GM12878 (cell line): ENCODE measurements around the gene TCF4. TPM values are rescaled to one million over a fixed set of nuclear protein-coding genes. Genes with fewer than 3 reads are reported as not detected.

Experiments
- ATAC-seq: fragments of 200-7000 bp; cut with Tn5 transposase; 3 replicates; pipeline ENCODE4 v1.9.1; 2020; ENCODE audit warnings: mild to moderate bottlenecking, moderate library complexity
- BruUV-seq: library from RNA; stranded (reverse); fragments of 400-500 nt; replicated peaks from 2 replicates; lab custom pipeline; 2021; lab: Mats Ljungman, UMichigan
- CTCF ChIA-PET: fragments of 300-600 bp; sonication (Branson Sonifier 250); formaldehyde crosslinking; extraction: SDS; loops from one replicate; lab custom pipeline; 2021; ENCODE audit warnings: inconsistent platforms; lab: Yijun Ruan, JAX
- POLR2A ChIA-PET: fragments of 350-600 bp; formaldehyde crosslinking; extraction: SDS; loops from one replicate; lab custom pipeline; 2021; ENCODE audit warnings: inconsistent platforms; lab: Charles Lee
- RAD21 ChIA-PET: fragments of 300-600 bp; sonication (Branson Sonifier 250); formaldehyde crosslinking; loops from one replicate; lab custom pipeline; 2023; ENCODE audit warnings: antibody characterized with exemption; ENCODE audit not compliant: unreplicated experiment; lab: Charles Lee
- SMC1A ChIA-PET: fragments of 300-600 bp; sonication (Branson Sonifier 250); formaldehyde crosslinking; loops from one replicate; lab custom pipeline; 2023; ENCODE audit not compliant: unreplicated experiment, uncharacterized antibody; lab: Charles Lee
- DNase-seq: peaks from one replicate; pipeline ENCODE4 v3.0.0-alpha.2; 2011; ENCODE audit warnings: low read depth, low spot score
- FAIRE-seq: peaks from 3 replicates; lab custom pipeline; 2011; peaks lifted over from hg19 to GRCh38; lab: Jason Lieb, UNC
- H2AFZ ChIP-seq: 2 replicates; pipeline ENCODE4 v1.6.0; 2011; ENCODE audit warnings: low read depth, low read length, control low read depth; ENCODE audit not compliant: control insufficient read depth
- H3K27ac ChIP-seq: 2 replicates; pipeline ENCODE4 v1.5.1; 2011; ENCODE audit warnings: control low read depth; ENCODE audit not compliant: control insufficient read depth, insufficient read depth
- H3K27me3 ChIP-seq, 2 experiments: replicated peaks in 1 of 2; 2 replicates each; pipeline versions ENCODE4 v1.6.0 to v1.6.1; 2011; ENCODE audit warnings: low read length in 1 of 2; ENCODE audit not compliant: control insufficient read depth in 2 of 2, insufficient read depth in 2 of 2
- H3K36me3 ChIP-seq, 2 experiments: 2 replicates each; pipeline ENCODE4 v1.5.1; 2011; ENCODE audit warnings: low read length in 1 of 2; ENCODE audit not compliant: control insufficient read depth in 2 of 2, insufficient read depth in 2 of 2
- H3K4me1 ChIP-seq: 2 replicates; pipeline ENCODE4 v1.6.1; 2011; ENCODE audit warnings: mild to moderate bottlenecking, low read length, moderate library complexity, mixed read lengths; ENCODE audit not compliant: control insufficient read depth, insufficient read depth
- H3K4me2 ChIP-seq: 2 replicates; pipeline ENCODE4 v1.6.0; 2011; ENCODE audit warnings: control low read depth; ENCODE audit not compliant: control insufficient read depth, insufficient read depth
- H3K4me3 ChIP-seq: fragments of 200-600 bp; sonication (generic); 2 replicates; pipeline ENCODE4 v1.5.1; 2016
- H3K79me2 ChIP-seq: 2 replicates; pipeline ENCODE4 v1.6.0; 2011; ENCODE audit warnings: low read length; ENCODE audit not compliant: control insufficient read depth, insufficient read depth
- H3K9ac ChIP-seq: 2 replicates; pipeline ENCODE4 v1.8.0; 2011; ENCODE audit warnings: low read length, control low read depth, mixed read lengths; ENCODE audit not compliant: control insufficient read depth, insufficient read depth
- H3K9me3 ChIP-seq: replicated peaks from 3 replicates; pipeline ENCODE4 v1.5.1; 2011; ENCODE audit warnings: mild to moderate bottlenecking, low read length; ENCODE audit not compliant: control insufficient read depth, insufficient read depth
- H4K20me1 ChIP-seq: 2 replicates; pipeline ENCODE4 v1.6.0; 2011; ENCODE audit not compliant: control insufficient read depth, insufficient read depth
- POU2F2 ChIP-seq: IDR thresholded peaks from 3 replicates; pipeline ENCODE4 v1.6.1; 2011; ENCODE audit warnings: low read depth, mild to moderate bottlenecking, low read length, borderline replicate concordance
- RAD21 ChIP-seq: IDR thresholded peaks from 2 replicates; pipeline ENCODE4 v1.6.1; 2011; ENCODE audit warnings: mild to moderate bottlenecking, low read depth, low read length, moderate library complexity; ENCODE audit not compliant: insufficient read depth
- SMC3 ChIP-seq: IDR thresholded peaks from 2 replicates; pipeline ENCODE4 v1.6.1; 2011; ENCODE audit warnings: low read length, improper control_type of control experiment, borderline replicate concordance
- SP1 ChIP-seq: IDR thresholded peaks from one replicate; pipeline ENCODE4 v1.6.1; 2011; ENCODE audit warnings: low read depth, low read length
- TCF7 ChIP-seq: IDR thresholded peaks from 2 replicates; pipeline ENCODE4 v1.6.1; 2014; ENCODE audit warnings: antibody characterized with exemption, borderline replicate concordance
- WGBS: methylation state at CpG from one replicate; pipeline ENCODE4 v1.1.6; 2016; ENCODE audit warnings: low lambda C conversion rate; ENCODE audit not compliant: insufficient replicate concordance, insufficient coverage; ENCODE audit errors: missing lambda C conversion rate; 5-methylcytosine and 5-hydroxymethylcytosine counted together
- in situ Hi-C: fragments of 300-500 bp; cut with MboI; formaldehyde crosslinking; loops from 9 replicates; pipeline ENCODE4 v1.14.3; 2018; ENCODE audit warnings: mixed read lengths
- intact Hi-C: fragments of 100-400 bp; cut with micrococcal nuclease; formaldehyde crosslinking; loops from one replicate; pipeline ENCODE4 v1.14.2; 2022; ENCODE audit not compliant: unreplicated experiment
- polyA plus RNA-seq, 11 experiments: library from polyadenylated mRNA; depleted of rRNA in 4 of 11; unstranded in 6 of 11; stranded (reverse) in 5 of 11; fragments of >200 nt; fragmentation: Nextera tagmentation in 4 of 11; fragmentation: Illumina TruSeq in 1 of 11; extraction: Ambion mirVana in 4 of 11; extraction: Trizol in 1 of 11; gene quantifications; 1 replicate in 1 of 11; 2 replicates in 10 of 11; pipeline versions ENCODE4 v1.2.1 to v1.2.3, GENCODE V29; 2011 to 2016; ENCODE audit warnings: inconsistent platforms in 2 of 11, missing spikeins in 2 of 11, low read depth in 1 of 11
- total RNA-seq, 4 experiments: library from RNA; depleted of rRNA in 3 of 4; stranded (reverse); fragments of >200 nt in 3 of 4; fragmentation: Illumina TruSeq in 1 of 4; extraction: Trizol in 1 of 4; gene quantifications; 2 replicates each; pipeline versions ENCODE4 v1.2.1 to v1.2.3, GENCODE V29; 2013 to 2021
- TF ChIP-seq, protein P1 (sequence below), 3 experiments: IDR thresholded peaks in 2 of 3; conservative IDR thresholded peaks in 1 of 3; 2 replicates each; pipeline ENCODE4 v1.5.1; 2011; ENCODE audit warnings: low read depth in 3 of 3, low read length in 3 of 3, mild to moderate bottlenecking in 3 of 3, control low read depth in 2 of 3, moderate library complexity in 2 of 3, inconsistent platforms in 1 of 3, mixed read lengths in 1 of 3; ENCODE audit not compliant: control insufficient read depth in 2 of 3, insufficient read depth in 1 of 3; ENCODE audit errors: extremely low read depth in 1 of 3

The TCF4 gene
- total and polyA plus RNA-seq, 10 of the 15 experiments (the other 5 are each of a cell fraction or from before 2014, with no cell fraction given) = 15.2 to 94.0 (median 31.5) TPM

DNA sequence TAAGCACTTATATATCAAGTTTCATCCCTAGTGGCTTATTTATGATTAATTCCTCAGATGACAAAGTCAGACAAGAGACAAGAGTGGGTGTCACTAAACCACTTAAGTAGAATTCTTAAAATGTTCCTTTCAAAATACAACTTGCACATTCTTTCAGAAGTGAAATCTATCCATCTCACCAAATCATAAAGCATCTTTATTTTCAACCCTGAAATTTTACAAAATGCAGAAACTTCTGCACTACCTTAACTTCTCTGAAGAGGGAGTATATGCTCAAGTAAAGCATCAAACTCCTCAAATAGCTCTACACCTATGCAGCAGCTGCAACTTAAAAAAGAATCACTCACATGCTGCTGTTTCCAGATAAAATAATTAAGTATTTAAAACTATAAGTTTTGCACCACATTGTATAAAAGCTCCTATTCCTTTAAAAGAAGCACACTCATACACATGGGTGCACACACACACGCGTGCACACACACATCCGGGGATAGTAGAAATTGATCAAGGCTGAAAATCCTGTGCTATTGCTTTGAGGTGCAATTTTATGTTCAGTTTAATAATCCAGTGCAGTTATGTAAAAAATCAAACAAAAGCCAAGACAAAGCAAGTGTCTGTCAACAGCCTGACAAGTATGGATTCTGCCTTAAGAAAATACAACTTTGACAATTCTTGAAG lies 244.5 kb downstream of the TCF4 start:
- H3K79me2 ChIP-seq = no peaks in the 10 kb centered on the region
- SMC1A ChIA-PET = interaction anchor here (0.7 to 6.2 kb wide), 13 partner anchors 17 to 969 kb away, joined by 3 to 36 read pairs (median 3); no protein-coding TSS in a partner anchor
- peak; percentile 82 for ATAC-seq
- H3K9ac ChIP-seq = no peak overlapping the region
- no peak for FAIRE-seq
- H3K27ac ChIP-seq = no peak overlapping the region
- no TSS peak for BruUV-seq
- DNase-seq = no peak
- RAD21 ChIA-PET = interaction anchor here (0.5 to 4.1 kb wide), 12 partner anchors 11 to 1233 kb away, joined by 3 to 25 read pairs (median 3); no protein-coding TSS in a partner anchor
- intact Hi-C loops = loop anchor here (5.0 to 10.0 kb wide), 2 partner anchors 141 to 1234 kb away; no protein-coding TSS in a partner anchor
- POLR2A ChIA-PET = interaction anchor here (0.7 to 1.7 kb wide), 2 partner anchors 97 to 110 kb away, joined by 3 to 6 read pairs; no protein-coding TSS in a partner anchor
- WGBS = 96% methylated on average over 3 of the region's 3 CpGs
- H3K4me1 ChIP-seq = no peaks in the 10 kb centered on the region
- TF ChIP-seq POU2F2 = no peak
- TF ChIP-seq, protein P1, sequence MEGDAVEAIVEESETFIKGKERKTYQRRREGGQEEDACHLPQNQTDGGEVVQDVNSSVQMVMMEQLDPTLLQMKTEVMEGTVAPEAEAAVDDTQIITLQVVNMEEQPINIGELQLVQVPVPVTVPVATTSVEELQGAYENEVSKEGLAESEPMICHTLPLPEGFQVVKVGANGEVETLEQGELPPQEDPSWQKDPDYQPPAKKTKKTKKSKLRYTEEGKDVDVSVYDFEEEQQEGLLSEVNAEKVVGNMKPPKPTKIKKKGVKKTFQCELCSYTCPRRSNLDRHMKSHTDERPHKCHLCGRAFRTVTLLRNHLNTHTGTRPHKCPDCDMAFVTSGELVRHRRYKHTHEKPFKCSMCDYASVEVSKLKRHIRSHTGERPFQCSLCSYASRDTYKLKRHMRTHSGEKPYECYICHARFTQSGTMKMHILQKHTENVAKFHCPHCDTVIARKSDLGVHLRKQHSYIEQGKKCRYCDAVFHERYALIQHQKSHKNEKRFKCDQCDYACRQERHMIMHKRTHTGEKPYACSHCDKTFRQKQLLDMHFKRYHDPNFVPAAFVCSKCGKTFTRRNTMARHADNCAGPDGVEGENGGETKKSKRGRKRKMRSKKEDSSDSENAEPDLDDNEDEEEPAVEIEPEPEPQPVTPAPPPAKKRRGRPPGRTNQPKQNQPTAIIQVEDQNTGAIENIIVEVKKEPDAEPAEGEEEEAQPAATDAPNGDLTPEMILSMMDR (IDR thresholded peaks at IDR 0.05 in 2 of 3, conservative IDR thresholded peaks at IDR 0.05 in 1 of 3; ENCODE audit: control insufficient read depth in 2 of 3, extremely low read depth in 1 of 3, insufficient read depth in 1 of 3, low read depth in 3 of 3, low read length in 3 of 3) = peak; percentile 58 to 65 (median 58); a peak in 5 of 6 replicates
- peak; percentile 51; the same call in 1 of the 2 replicates for TF ChIP-seq SMC3
- TF ChIP-seq SP1 = no peak
- peak; percentile 68 for TF ChIP-seq RAD21
- no peak for TF ChIP-seq TCF7
- H3K9me3 ChIP-seq = no peaks in the 10 kb centered on the region
- H2AFZ ChIP-seq = no peak overlapping the region
- peaks cover 0 to 3% of the 10 kb centered on the region in 2 experiments; a peak in 1 of 4 replicates for H3K27me3 ChIP-seq
- no peak overlapping the region for H3K4me3 ChIP-seq
- H3K4me2 ChIP-seq = no peak overlapping the region
- H4K20me1 ChIP-seq = no peaks in the 10 kb centered on the region
- H3K36me3 ChIP-seq = no peaks in the 10 kb centered on the region
- CTCF ChIA-PET = interaction anchor here (0.7 to 6.5 kb wide), 16 partner anchors 9 to 1233 kb away, joined by 3 to 54 read pairs (median 4); no protein-coding TSS in a partner anchor
- in situ Hi-C loops = no loop called here
